ENCODE measurements around the gene MGLL.

The MGLL gene

DNA sequence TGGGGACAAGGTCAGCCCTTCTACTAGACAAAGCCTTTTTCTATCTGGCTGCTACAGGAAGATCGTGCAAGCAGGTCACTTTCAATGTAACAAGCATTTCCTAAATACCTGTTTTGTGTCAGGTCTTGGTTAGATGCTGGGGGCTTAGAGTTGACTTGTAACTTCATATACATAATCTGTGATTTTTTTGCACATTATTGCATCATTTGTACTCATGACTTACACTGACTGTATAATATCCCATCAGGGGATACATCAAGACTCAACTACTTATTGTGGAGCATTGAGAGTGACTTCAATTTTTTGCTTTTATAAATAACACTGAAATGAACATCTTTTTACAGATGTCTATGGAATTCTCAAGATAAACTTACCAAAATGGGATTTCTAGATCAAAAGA is 80.6 kb downstream of the MGLL start:
- Histone ChIP-seq H3K79me2 (ENCODE audit: insufficient read depth, low read length) (no peaks in the 10 kb centered on the region), H3K27ac (ENCODE audit: low read length) (no peak overlapping the region), H4K20me1 (ENCODE audit: insufficient read depth, low read length) (no peaks in the 10 kb centered on the region; the same call in 1 of the 2 replicates), H2AFZ (ENCODE audit: low read depth, low read length) (no peak overlapping the region), H3K4me2 (ENCODE audit: insufficient read depth, low read length) (no peak overlapping the region), H3K9me3 (ENCODE audit: insufficient read depth, low read length, severe bottlenecking) (no peaks in the 10 kb centered on the region), H3K4me3 (ENCODE audit: low read depth in 1 of 2, low read length in 2 of 2) (no peak overlapping the region), H3K9ac (ENCODE audit: low read depth, low read length) (no peak overlapping the region), H3K27me3 (ENCODE audit: insufficient read depth, low read length, poor library complexity) (no peaks in the 10 kb centered on the region), H3K36me3 (ENCODE audit: insufficient read depth, low read length) (no peaks in the 10 kb centered on the region), H3K4me1 (ENCODE audit: insufficient read depth, low read length) (0 out of 2 replicates have a peak, but pooled peaks cover 7% of the 10 kb centered on the region)
- DNase-seq, result no peak
- TF ChIP-seq EZH2 (IDR thresholded peaks at IDR 0.05; ENCODE audit: borderline replicate concordance, low read depth, low read length, severe bottlenecking) (no peak), CTCF (IDR thresholded peaks at IDR 0.05; ENCODE audit: borderline replicate concordance, extremely low read depth, low read length, poor library complexity, severe bottlenecking) (no peak)
- ATAC-seq (ENCODE audit: insufficient read depth, low read depth), result no peak

DNA sequence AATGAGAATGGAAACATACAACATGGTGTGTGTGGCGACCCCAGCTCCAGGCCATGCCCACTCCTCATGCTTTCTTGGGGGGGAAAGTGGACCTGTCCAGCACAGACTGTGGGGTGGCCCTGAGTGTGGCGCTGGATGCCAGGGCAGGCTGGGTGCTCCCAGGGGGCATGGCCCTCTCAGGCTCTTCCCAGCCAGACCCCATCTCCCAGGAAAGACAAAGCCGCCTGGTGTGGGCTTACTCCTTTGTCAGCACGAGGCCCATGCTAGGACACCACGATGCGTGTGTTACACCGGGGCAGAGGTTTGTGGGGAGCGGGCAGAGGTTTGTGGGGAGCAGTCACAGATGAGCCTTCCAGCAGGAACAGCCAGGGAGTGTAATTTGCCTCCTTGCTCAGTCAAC is 81.1 kb downstream of the MGLL start:
- Histone ChIP-seq H3K27me3 (ENCODE audit: insufficient read depth, low read length, poor library complexity) (no peaks in the 10 kb centered on the region), H3K27ac (ENCODE audit: low read length) (no peak overlapping the region), H3K9me3 (ENCODE audit: insufficient read depth, low read length, severe bottlenecking) (no peaks in the 10 kb centered on the region), H3K4me3 (ENCODE audit: low read depth in 1 of 2, low read length in 2 of 2) (no peak overlapping the region), H3K4me2 (ENCODE audit: insufficient read depth, low read length) (no peak overlapping the region), H4K20me1 (ENCODE audit: insufficient read depth, low read length) (no peaks in the 10 kb centered on the region; the same call in 1 of the 2 replicates), H3K9ac (ENCODE audit: low read depth, low read length) (no peak overlapping the region), H3K36me3 (ENCODE audit: insufficient read depth, low read length) (no peaks in the 10 kb centered on the region), H2AFZ (ENCODE audit: low read depth, low read length) (no peak overlapping the region), H3K79me2 (ENCODE audit: insufficient read depth, low read length) (no peaks in the 10 kb centered on the region), H3K4me1 (ENCODE audit: insufficient read depth, low read length) (0 out of 2 replicates have a peak, but pooled peaks cover 7% of the 10 kb centered on the region)
- ATAC-seq (ENCODE audit: insufficient read depth, low read depth) (no peak), DNase-seq (no peak)
- no peak for TF ChIP-seq CTCF (IDR thresholded peaks at IDR 0.05; ENCODE audit: borderline replicate concordance, extremely low read depth, low read length, poor library complexity, severe bottlenecking)
- no peak for TF ChIP-seq EZH2 (IDR thresholded peaks at IDR 0.05; ENCODE audit: borderline replicate concordance, low read depth, low read length, severe bottlenecking)

- no peak overlapping the region for H3K4me3 ChIP-seq (ENCODE audit: low read depth in 1 of 2, low read length in 2 of 2)
- H3K79me2 ChIP-seq (ENCODE audit: insufficient read depth, low read length), result no peaks in the 10 kb centered on the region
- H3K9me3 ChIP-seq (ENCODE audit: insufficient read depth, low read length, severe bottlenecking), result no peaks in the 10 kb centered on the region
- no peak for ATAC-seq (ENCODE audit: insufficient read depth, low read depth)
- no peak overlapping the region for H3K27ac ChIP-seq (ENCODE audit: low read length)
- no peak overlapping the region for H3K9ac ChIP-seq (ENCODE audit: low read depth, low read length)
- DNase-seq, result no peak
- 0 out of 2 replicates have a peak, but pooled peaks cover 7% of the 10 kb centered on the region for H3K4me1 ChIP-seq (ENCODE audit: insufficient read depth, low read length)
- H3K36me3 ChIP-seq (ENCODE audit: insufficient read depth, low read length), result no peaks in the 10 kb centered on the region
- TF ChIP-seq EZH2 (IDR thresholded peaks at IDR 0.05; ENCODE audit: borderline replicate concordance, low read depth, low read length, severe bottlenecking) (no peak), CTCF (IDR thresholded peaks at IDR 0.05; ENCODE audit: borderline replicate concordance, extremely low read depth, low read length, poor library complexity, severe bottlenecking) (no peak)
- no peaks in the 10 kb centered on the region for H3K27me3 ChIP-seq (ENCODE audit: insufficient read depth, low read length, poor library complexity)
- H4K20me1 ChIP-seq (ENCODE audit: insufficient read depth, low read length), result no peaks in the 10 kb centered on the region; the same call in 1 of the 2 replicates
- no peak overlapping the region for H3K4me2 ChIP-seq (ENCODE audit: insufficient read depth, low read length)
- no peak overlapping the region for H2AFZ ChIP-seq (ENCODE audit: low read depth, low read length)
Measured at GRCh38 chr3:127740136-127740915, 82.0 kb downstream of the MGLL start.
